ENCODE data around the gene BMP10.
"Not testable (repeated sequence)": the region's sequence is repeated elsewhere in the genome, so short reads cannot be mapped to it uniquely, and the experiment has no call there.

BMP10 gene

GRCh38 chr2:68900496-68901198 is 29.4 kb upstream of the BMP10 start:
- peaks cover 0 to 11% (median 9%) of the 10 kb centered on the region in 5 donors for H3K9me3 ChIP-seq (ENCODE audit: control insufficient read depth in 5 of 5, low read length in 5 of 5)
- H3K27me3 ChIP-seq (ENCODE audit: control insufficient read depth in 5 of 5, insufficient read depth in 4 of 5, low read length in 5 of 5), result no peaks in the 10 kb centered on the region
- no peak overlapping the region for H3K9ac ChIP-seq (ENCODE audit: low read length in 5 of 5)
- no peak overlapping the region for H3K27ac ChIP-seq (ENCODE audit: low read depth, low read length)
- no peaks in the 10 kb centered on the region for H3K36me3 ChIP-seq (ENCODE audit: control insufficient read depth in 5 of 5, insufficient read depth in 5 of 5, low read length in 5 of 5)
- H3K4me3 ChIP-seq (ENCODE audit: low read depth in 1 of 5, low read length in 5 of 5), result no peak overlapping the region
- no peaks in the 10 kb centered on the region for H3K4me1 ChIP-seq (ENCODE audit: control insufficient read depth in 5 of 5, insufficient read depth in 5 of 5, low read length in 5 of 5)

DNA sequence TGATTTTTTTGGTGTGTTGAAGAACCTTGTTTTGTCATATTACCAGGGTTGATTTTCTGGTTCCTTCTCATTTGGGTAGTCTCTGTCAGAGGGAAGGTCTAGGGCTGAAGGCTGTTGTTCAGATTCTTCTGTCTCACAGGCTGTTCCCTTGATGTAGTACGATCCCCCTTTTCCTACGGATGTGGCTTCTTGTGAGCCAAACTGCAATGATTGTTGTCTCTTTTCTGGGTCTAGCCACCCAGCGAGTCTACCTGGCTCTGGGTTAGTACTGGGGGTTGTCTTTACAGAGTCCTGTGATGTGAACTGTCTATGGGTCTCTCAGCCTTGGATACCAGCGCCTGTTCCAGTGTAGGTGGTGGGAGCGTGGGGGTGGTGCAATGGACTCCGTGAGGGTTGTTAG is 24.8 kb upstream of the BMP10 start:
- not testable (repeated sequence) for H3K36me3 ChIP-seq (ENCODE audit: control insufficient read depth in 5 of 5, insufficient read depth in 5 of 5, low read length in 5 of 5); H3K27me3 ChIP-seq (ENCODE audit: control insufficient read depth in 5 of 5, insufficient read depth in 4 of 5, low read length in 5 of 5); H3K9ac ChIP-seq (ENCODE audit: low read length in 5 of 5); H3K9me3 ChIP-seq (ENCODE audit: control insufficient read depth in 5 of 5, low read length in 5 of 5); H3K4me3 ChIP-seq (ENCODE audit: low read depth in 1 of 5, low read length in 5 of 5); H3K4me1 ChIP-seq (ENCODE audit: control insufficient read depth in 5 of 5, insufficient read depth in 5 of 5, low read length in 5 of 5); H3K27ac ChIP-seq (ENCODE audit: low read depth, low read length)

- Histone ChIP-seq H3K27me3 (ENCODE audit: control insufficient read depth in 5 of 5, insufficient read depth in 4 of 5, low read length in 5 of 5) (no peaks in the 10 kb centered on the region), H3K9ac (ENCODE audit: low read length in 5 of 5) (no peak overlapping the region), H3K4me3 (ENCODE audit: low read depth in 1 of 5, low read length in 5 of 5) (no peak overlapping the region), H3K9me3 (ENCODE audit: control insufficient read depth in 5 of 5, low read length in 5 of 5) (no peaks in the 10 kb centered on the region), H3K4me1 (ENCODE audit: control insufficient read depth in 5 of 5, insufficient read depth in 5 of 5, low read length in 5 of 5) (no peaks in the 10 kb centered on the region), H3K27ac (ENCODE audit: low read depth, low read length) (no peak overlapping the region), H3K36me3 (ENCODE audit: control insufficient read depth in 5 of 5, insufficient read depth in 5 of 5, low read length in 5 of 5) (no peaks in the 10 kb centered on the region)
Measured at GRCh38 chr2:68889500-68889899, 18.3 kb upstream of the BMP10 start.

DNA sequence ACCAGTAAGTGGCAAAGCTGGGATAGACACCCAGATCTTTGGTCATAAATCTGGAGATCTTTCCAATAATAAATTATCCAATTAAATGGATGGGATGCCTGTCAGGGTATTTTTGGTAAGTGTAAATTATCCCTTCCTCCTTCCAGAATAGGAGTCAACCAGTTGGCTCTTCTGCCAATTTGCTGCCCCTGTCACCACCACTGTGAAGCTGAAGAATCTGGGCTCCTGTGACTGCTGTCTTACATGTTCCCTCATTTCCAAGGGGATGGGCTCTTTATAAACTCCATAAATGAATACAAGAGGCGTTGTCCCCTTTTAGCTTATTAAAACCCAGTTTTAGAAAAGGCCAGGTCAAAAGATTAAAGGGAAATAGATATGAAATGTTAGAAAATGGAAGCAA is 17.8 kb upstream of the BMP10 start:
- no peak overlapping the region for H3K9ac ChIP-seq (ENCODE audit: low read length in 5 of 5)
- no peaks in the 10 kb centered on the region for H3K36me3 ChIP-seq (ENCODE audit: control insufficient read depth in 5 of 5, insufficient read depth in 5 of 5, low read length in 5 of 5)
- no peaks in the 10 kb centered on the region for H3K27me3 ChIP-seq (ENCODE audit: control insufficient read depth in 5 of 5, insufficient read depth in 4 of 5, low read length in 5 of 5)

DNA sequence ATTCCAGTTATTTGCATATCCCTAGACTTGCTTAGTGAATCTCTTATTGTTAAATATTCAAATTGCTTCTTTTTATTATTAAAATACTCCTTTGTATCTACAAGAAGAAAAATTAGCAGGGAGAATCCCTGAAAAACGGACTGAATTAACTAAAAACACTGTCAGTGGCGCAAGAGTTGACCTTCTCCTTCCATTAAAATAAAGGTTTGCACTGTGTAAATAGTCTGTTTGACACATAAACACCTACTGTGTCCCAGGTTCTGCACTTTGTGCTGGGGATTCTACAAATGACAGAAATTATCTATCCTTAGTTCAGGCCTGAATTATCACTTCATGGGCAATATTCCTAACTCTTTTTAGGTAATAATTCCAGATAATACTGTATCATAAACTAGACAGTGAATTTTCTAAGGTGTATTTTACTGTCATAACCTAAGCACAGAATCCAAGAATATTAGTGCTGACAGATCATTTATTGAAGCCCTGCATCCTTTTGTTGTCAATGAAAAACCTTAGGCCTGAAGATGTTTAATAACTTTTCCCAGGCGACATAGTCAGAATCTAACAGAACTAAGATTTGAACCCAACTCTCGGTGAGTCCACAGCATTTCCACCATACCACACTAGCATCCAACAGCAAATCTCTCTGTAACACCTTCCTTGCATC is 17.0 kb upstream of the BMP10 start:
- H3K27me3 ChIP-seq (ENCODE audit: control insufficient read depth in 5 of 5, insufficient read depth in 4 of 5, low read length in 5 of 5), result no peaks in the 10 kb centered on the region
- no peak overlapping the region for H3K27ac ChIP-seq (ENCODE audit: low read depth, low read length)
- H3K9ac ChIP-seq (ENCODE audit: low read length in 5 of 5), result no peak overlapping the region

More for the DNA sequence above, 17.8 kb upstream of the BMP10 start:
- Histone ChIP-seq H3K27ac (ENCODE audit: low read depth, low read length) (no peak overlapping the region), H3K4me3 (ENCODE audit: low read depth in 1 of 5, low read length in 5 of 5) (no peak overlapping the region), H3K4me1 (ENCODE audit: control insufficient read depth in 5 of 5, insufficient read depth in 5 of 5, low read length in 5 of 5) (no peaks in the 10 kb centered on the region), H3K9me3 (ENCODE audit: control insufficient read depth in 5 of 5, low read length in 5 of 5) (no peaks in the 10 kb centered on the region)

DNA sequence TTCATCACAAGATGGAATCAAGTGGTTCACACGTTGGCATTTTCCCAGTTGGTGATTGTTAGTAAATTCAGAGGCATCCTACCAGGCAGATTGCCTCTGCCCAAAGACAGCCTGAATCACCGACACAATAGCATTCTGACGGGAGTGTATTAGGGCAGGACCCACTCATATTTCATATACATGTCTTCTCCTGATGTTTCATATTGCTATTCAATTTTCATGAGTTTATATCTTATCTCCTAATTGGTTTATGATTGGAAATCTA is 14.5 kb upstream of the BMP10 start:
- no peak overlapping the region for H3K9ac ChIP-seq (ENCODE audit: low read length in 5 of 5)
- no peaks in the 10 kb centered on the region for H3K9me3 ChIP-seq (ENCODE audit: control insufficient read depth in 5 of 5, low read length in 5 of 5)
- H3K27ac ChIP-seq (ENCODE audit: low read depth, low read length), result no peak overlapping the region

More for the DNA sequence above, 17.0 kb upstream of the BMP10 start:
- Histone ChIP-seq H3K4me1 (ENCODE audit: control insufficient read depth in 5 of 5, insufficient read depth in 5 of 5, low read length in 5 of 5) (no peaks in the 10 kb centered on the region), H3K4me3 (ENCODE audit: low read depth in 1 of 5, low read length in 5 of 5) (no peak overlapping the region), H3K36me3 (ENCODE audit: control insufficient read depth in 5 of 5, insufficient read depth in 5 of 5, low read length in 5 of 5) (no peaks in the 10 kb centered on the region), H3K9me3 (ENCODE audit: control insufficient read depth in 5 of 5, low read length in 5 of 5) (no peaks in the 10 kb centered on the region)

GRCh38 chr2:68885074-68885810 is 14.0 kb upstream of the BMP10 start:
- H3K4me3 ChIP-seq (ENCODE audit: low read depth in 1 of 5, low read length in 5 of 5), result no peak overlapping the region
- no peaks in the 10 kb centered on the region for H3K9me3 ChIP-seq (ENCODE audit: control insufficient read depth in 5 of 5, low read length in 5 of 5)
- no peaks in the 10 kb centered on the region for H3K4me1 ChIP-seq (ENCODE audit: control insufficient read depth in 5 of 5, insufficient read depth in 5 of 5, low read length in 5 of 5)
- H3K27me3 ChIP-seq (ENCODE audit: control insufficient read depth in 5 of 5, insufficient read depth in 4 of 5, low read length in 5 of 5), result no peaks in the 10 kb centered on the region
- H3K36me3 ChIP-seq (ENCODE audit: control insufficient read depth in 5 of 5, insufficient read depth in 5 of 5, low read length in 5 of 5), result no peaks in the 10 kb centered on the region
- no peak overlapping the region for H3K27ac ChIP-seq (ENCODE audit: low read depth, low read length)
- no peak overlapping the region for H3K9ac ChIP-seq (ENCODE audit: low read length in 5 of 5)

More for the DNA sequence above, 14.5 kb upstream of the BMP10 start:
- no peaks in the 10 kb centered on the region for H3K4me1 ChIP-seq (ENCODE audit: control insufficient read depth in 5 of 5, insufficient read depth in 5 of 5, low read length in 5 of 5)
- no peaks in the 10 kb centered on the region for H3K27me3 ChIP-seq (ENCODE audit: control insufficient read depth in 5 of 5, insufficient read depth in 4 of 5, low read length in 5 of 5)
- no peaks in the 10 kb centered on the region for H3K36me3 ChIP-seq (ENCODE audit: control insufficient read depth in 5 of 5, insufficient read depth in 5 of 5, low read length in 5 of 5)
- H3K4me3 ChIP-seq (ENCODE audit: low read depth in 1 of 5, low read length in 5 of 5), result no peak overlapping the region

DNA sequence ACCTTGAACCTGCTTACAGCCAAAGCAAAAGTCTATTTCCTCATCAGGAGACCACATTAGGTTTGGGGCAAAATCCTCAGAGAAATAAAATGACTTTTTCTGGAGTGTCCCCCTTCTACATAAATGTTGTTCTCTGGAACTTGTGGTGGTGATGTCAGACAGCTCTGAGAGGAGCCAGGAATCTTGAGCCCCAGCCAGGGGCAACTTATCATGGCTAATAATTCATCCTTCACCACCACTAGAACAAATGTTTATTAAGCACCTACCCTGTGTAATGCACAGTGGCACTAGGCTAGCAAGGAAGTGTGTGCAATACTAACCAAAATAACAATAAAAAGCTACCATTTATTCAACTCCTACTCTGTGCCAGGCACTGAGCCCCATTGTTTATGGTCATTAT is 9.0 kb upstream of the BMP10 start:
- H3K4me3 ChIP-seq (ENCODE audit: low read depth in 1 of 5, low read length in 5 of 5), result no peak overlapping the region
- peaks cover 0 to 3% (median 0%) of the 10 kb centered on the region in 5 donors for H3K27me3 ChIP-seq (ENCODE audit: control insufficient read depth in 5 of 5, insufficient read depth in 4 of 5, low read length in 5 of 5)
- no peaks in the 10 kb centered on the region for H3K36me3 ChIP-seq (ENCODE audit: control insufficient read depth in 5 of 5, insufficient read depth in 5 of 5, low read length in 5 of 5)
- H3K27ac ChIP-seq (ENCODE audit: low read depth, low read length), result no peak overlapping the region
- no peak overlapping the region for H3K9ac ChIP-seq (ENCODE audit: low read length in 5 of 5)
- no peaks in the 10 kb centered on the region for H3K9me3 ChIP-seq (ENCODE audit: control insufficient read depth in 5 of 5, low read length in 5 of 5)
- H3K4me1 ChIP-seq (ENCODE audit: control insufficient read depth in 5 of 5, insufficient read depth in 5 of 5, low read length in 5 of 5), result no peaks in the 10 kb centered on the region

DNA sequence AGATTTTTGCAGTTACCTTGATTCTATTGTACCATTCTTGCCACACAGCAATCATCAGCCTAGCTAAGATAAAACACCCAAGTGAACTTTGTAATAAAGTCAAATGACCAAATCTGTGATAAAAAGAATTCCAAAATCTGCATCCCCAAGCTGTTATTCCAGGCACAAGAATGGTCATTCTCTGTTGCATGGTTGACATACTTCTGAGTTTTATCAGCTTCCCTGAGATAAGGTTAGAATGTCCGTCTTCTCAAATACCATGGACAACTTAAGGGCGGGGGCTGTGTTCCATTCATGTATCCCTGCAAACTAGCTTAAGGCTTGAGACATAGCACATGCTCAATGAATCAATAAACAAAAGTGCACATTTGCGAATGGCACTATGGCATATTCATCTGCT is 8.1 kb upstream of the BMP10 start:
- no peaks in the 10 kb centered on the region for H3K9me3 ChIP-seq (ENCODE audit: control insufficient read depth in 5 of 5, low read length in 5 of 5)
- no peak overlapping the region for H3K4me3 ChIP-seq (ENCODE audit: low read depth in 1 of 5, low read length in 5 of 5)
- H3K36me3 ChIP-seq (ENCODE audit: control insufficient read depth in 5 of 5, insufficient read depth in 5 of 5, low read length in 5 of 5), result no peaks in the 10 kb centered on the region
- H3K27ac ChIP-seq (ENCODE audit: low read depth, low read length), result no peak overlapping the region
- peaks cover 0 to 3% (median 0%) of the 10 kb centered on the region in 5 donors for H3K27me3 ChIP-seq (ENCODE audit: control insufficient read depth in 5 of 5, insufficient read depth in 4 of 5, low read length in 5 of 5)
- H3K4me1 ChIP-seq (ENCODE audit: control insufficient read depth in 5 of 5, insufficient read depth in 5 of 5, low read length in 5 of 5), result no peaks in the 10 kb centered on the region
- H3K9ac ChIP-seq (ENCODE audit: low read length in 5 of 5), result no peak overlapping the region

GRCh38 chr2:68878753-68879152 is 7.6 kb upstream of the BMP10 start:
- Histone ChIP-seq H3K4me1 (ENCODE audit: control insufficient read depth in 5 of 5, insufficient read depth in 5 of 5, low read length in 5 of 5) (no peaks in the 10 kb centered on the region), H3K27ac (ENCODE audit: low read depth, low read length) (no peak overlapping the region), H3K9ac (ENCODE audit: low read length in 5 of 5) (no peak overlapping the region), H3K4me3 (ENCODE audit: low read depth in 1 of 5, low read length in 5 of 5) (no peak overlapping the region), H3K27me3 (ENCODE audit: control insufficient read depth in 5 of 5, insufficient read depth in 4 of 5, low read length in 5 of 5) (peaks cover 0 to 3% (median 0%) of the 10 kb centered on the region in 5 donors), H3K36me3 (ENCODE audit: control insufficient read depth in 5 of 5, insufficient read depth in 5 of 5, low read length in 5 of 5) (no peaks in the 10 kb centered on the region), H3K9me3 (ENCODE audit: control insufficient read depth in 5 of 5, low read length in 5 of 5) (no peaks in the 10 kb centered on the region)
